Upper lobe of right lung (tissue), 1 donor: ENCODE results near the gene RXFP4. TPM values are rescaled to one million over a fixed set of nuclear protein-coding genes. Genes with fewer than 3 reads are reported as not detected.

Source experiments
- ATAC-seq: fragments of 200-7000 bp; cut with Tn5 transposase; one replicate; pipeline ENCODE4 v1.9.1; 2020; ENCODE audit warnings: mild to moderate bottlenecking, moderate library complexity
- DNase-seq: peaks from one replicate; pipeline ENCODE4 v3.0.0-alpha.2; 2020
- H3K27ac ChIP-seq: fragments of 200-600 bp; one replicate; pipeline ENCODE4 v1.8.0; 2022
- H3K27me3 ChIP-seq: fragments of 200-600 bp; one replicate; pipeline ENCODE4 v1.8.0; 2022; ENCODE audit warnings: mild to moderate bottlenecking
- H3K36me3 ChIP-seq: fragments of 200-600 bp; one replicate; pipeline ENCODE4 v1.8.0; 2022
- H3K4me1 ChIP-seq: fragments of 200-600 bp; one replicate; pipeline ENCODE4 v1.8.0; 2022
- H3K4me3 ChIP-seq: fragments of 200-600 bp; one replicate; pipeline ENCODE4 v1.8.0; 2022; ENCODE audit warnings: mild to moderate bottlenecking
- H3K9me3 ChIP-seq: fragments of 200-600 bp; one replicate; pipeline ENCODE4 v1.8.0; 2022
- intact Hi-C: fragments of 100-400 bp; cut with DNase I; formaldehyde crosslinking; loops from one replicate; pipeline ENCODE4 v1.11.0; 2022
- total RNA-seq: library from RNA; stranded (reverse); fragmentation: NEBNext Ultra II Directional; extraction: Animal tissue kit (Norgen Biotek cat#: 25700); gene quantifications from one replicate; pipeline ENCODE4 v1.2.1, GENCODE V29; 2021
- TF ChIP-seq, protein P1 (sequence below): fragments of 200-600 bp; IDR thresholded peaks from one replicate; pipeline ENCODE4 v1.8.0; 2022; ENCODE audit warnings: antibody characterized with exemption
- donor health status: DM: no; HTN: yes; CAD: no; lungs with severe emphysema.

The RXFP4 gene
- total RNA-seq, 1 donor from 2014 or later: not detected

DNA sequence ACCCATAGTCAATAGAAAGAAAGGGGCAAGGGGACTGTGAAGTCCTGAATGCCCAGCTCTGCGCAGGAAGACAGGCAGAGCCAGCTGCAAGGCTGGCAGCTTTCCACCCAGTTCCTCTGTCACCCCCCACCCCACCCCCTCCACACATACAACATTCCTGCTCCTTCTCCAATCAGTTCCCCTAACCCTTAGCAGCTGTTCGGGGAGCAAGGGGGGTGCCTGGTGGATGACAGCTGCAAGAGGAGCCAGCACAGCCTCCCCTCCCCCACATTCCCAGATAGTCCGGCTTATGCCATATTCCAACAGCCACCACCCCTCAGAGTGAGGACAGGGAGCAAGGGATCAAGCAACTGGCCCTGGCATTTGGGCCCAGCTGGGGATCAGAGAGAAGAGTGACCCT, 27.2 kb downstream of the RXFP4 start:
- intact Hi-C loops: no loop called here
- Histone ChIP-seq H3K36me3 (peaks cover 77% of the 10 kb centered on the region), H3K4me1 (peaks cover 69% of the 10 kb centered on the region), H3K27ac (peak overlapping the region; percentile 70), H3K4me3 (no peak overlapping the region), H3K27me3 (no peaks in the 10 kb centered on the region), H3K9me3 (no peaks in the 10 kb centered on the region)
- ATAC-seq: no peak
- TF ChIP-seq, protein P1, sequence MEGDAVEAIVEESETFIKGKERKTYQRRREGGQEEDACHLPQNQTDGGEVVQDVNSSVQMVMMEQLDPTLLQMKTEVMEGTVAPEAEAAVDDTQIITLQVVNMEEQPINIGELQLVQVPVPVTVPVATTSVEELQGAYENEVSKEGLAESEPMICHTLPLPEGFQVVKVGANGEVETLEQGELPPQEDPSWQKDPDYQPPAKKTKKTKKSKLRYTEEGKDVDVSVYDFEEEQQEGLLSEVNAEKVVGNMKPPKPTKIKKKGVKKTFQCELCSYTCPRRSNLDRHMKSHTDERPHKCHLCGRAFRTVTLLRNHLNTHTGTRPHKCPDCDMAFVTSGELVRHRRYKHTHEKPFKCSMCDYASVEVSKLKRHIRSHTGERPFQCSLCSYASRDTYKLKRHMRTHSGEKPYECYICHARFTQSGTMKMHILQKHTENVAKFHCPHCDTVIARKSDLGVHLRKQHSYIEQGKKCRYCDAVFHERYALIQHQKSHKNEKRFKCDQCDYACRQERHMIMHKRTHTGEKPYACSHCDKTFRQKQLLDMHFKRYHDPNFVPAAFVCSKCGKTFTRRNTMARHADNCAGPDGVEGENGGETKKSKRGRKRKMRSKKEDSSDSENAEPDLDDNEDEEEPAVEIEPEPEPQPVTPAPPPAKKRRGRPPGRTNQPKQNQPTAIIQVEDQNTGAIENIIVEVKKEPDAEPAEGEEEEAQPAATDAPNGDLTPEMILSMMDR: no peak
- DNase-seq: no peak

DNA sequence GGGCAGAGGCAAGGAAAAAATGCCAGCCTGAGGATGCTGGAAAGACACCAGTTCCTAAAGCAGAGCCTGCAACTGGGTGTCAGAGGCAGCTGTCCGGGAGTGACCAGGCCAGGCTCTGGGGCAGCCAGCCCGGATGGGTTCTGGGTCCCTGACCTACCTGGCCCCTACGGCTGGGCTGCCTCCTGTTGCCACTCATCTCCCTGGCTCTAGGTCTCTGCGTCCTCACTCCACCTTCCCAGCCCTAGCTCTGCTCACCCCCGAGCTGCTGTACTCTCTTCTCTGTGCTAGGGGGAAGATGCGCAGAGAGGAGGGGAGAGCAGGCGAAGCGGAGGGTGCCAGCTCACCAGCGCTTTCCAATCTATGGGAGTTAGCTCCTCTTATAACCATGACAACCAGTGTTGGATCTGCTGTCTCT, 27.9 kb downstream of the RXFP4 start:
- TF ChIP-seq, protein P1: no peak
- Histone ChIP-seq H3K4me1 (peaks cover 76% of the 10 kb centered on the region), H3K4me3 (no peak overlapping the region), H3K27ac (peak overlapping the region; percentile 70), H3K9me3 (no peaks in the 10 kb centered on the region), H3K27me3 (no peaks in the 10 kb centered on the region), H3K36me3 (peaks cover 77% of the 10 kb centered on the region)
- ATAC-seq (no peak), DNase-seq (no peak)
- intact Hi-C loops: no loop called here

DNA sequence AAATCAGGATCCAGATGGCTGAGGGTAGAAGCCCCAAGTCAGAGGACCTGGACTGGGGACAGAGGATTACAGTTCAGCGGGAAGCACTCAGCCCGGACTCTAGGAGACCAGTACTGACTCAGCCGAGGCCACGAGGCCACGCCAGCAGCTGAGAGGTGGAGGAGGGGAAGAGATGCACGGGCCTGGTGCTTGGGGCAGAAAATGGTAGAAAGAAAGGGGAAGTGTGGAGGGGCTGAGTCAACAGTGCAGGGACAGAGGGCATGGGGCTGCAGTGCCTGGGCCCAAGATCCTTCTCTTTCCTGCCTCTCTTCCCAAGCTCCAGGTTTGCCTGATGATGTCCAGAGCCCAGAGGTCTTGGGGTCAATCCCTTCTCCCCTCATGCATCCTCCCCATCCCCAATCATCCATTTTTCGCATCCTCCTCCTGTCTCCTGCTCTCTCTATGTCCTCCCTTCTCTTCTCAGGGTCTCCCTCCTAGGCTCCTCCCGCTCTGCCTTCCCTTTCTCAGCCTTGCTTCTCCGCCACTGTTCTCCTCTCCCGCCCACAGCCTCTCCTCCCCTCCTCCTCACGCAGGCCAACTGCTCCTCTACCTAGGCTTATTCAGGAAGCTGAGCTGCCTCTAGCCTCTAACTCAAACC, 29.2 kb downstream of the RXFP4 start:
- Histone ChIP-seq H3K27ac (peak overlapping the region; percentile 70), H3K4me3 (no peak overlapping the region), H3K36me3 (peaks cover 64% of the 10 kb centered on the region), H3K4me1 (peaks cover 89% of the 10 kb centered on the region), H3K9me3 (no peaks in the 10 kb centered on the region), H3K27me3 (no peaks in the 10 kb centered on the region)
- intact Hi-C loops: no loop called here
- ATAC-seq: peak; percentile 89
- TF ChIP-seq, protein P1: no peak
- DNase-seq: peak; percentile 89

DNA sequence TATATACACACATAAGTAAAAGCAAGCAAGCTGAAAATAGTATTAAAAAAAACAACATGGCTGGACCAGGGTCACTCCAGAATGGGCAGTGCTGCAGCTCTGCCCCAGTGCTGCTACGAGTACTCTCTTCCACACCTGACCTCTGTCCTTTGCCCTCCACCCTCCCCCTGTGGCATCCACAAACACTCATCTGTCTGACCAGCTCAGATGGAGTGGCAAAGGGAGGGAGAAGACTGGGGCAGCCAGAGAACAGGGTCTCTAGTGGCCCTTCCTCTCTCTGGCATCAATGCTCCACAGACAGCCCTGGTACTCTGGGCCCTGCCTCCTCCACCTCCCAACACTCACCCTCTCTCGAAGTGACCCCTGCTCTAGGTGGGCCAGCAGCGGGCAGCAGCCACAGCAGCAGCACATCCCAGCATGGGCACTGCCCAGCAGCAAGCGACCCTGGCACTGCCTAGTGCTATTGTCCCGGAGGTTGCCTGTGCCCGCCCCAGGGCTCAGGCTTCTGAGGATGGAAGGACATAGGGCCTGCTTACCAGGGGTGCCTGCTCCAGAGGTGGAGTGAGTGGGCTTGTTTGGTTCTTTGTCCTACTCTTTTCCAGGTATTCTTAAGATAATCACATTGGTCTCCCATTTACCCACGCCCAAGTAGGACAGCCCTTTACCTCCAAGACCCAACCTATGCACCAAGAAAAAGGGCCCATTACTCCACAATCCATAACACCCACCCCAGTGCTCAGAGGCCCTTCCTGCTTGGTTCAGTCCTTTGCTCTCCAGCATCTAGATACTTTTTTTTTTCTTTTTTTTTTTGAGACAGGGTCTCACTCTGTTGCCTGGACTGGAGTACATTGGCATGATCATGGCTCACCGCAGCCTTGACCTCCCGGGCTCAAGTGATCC, 30.7 kb downstream of the RXFP4 start:
- TF ChIP-seq, protein P1: no peak
- Histone ChIP-seq H3K27me3 (no peaks in the 10 kb centered on the region), H3K9me3 (no peaks in the 10 kb centered on the region), H3K27ac (peak overlapping the region; percentile 55), H3K4me1 (peaks cover 93% of the 10 kb centered on the region), H3K36me3 (peaks cover 49% of the 10 kb centered on the region), H3K4me3 (no peak overlapping the region)
- ATAC-seq (no peak), DNase-seq (no peak)
- intact Hi-C loops: no loop called here

DNA sequence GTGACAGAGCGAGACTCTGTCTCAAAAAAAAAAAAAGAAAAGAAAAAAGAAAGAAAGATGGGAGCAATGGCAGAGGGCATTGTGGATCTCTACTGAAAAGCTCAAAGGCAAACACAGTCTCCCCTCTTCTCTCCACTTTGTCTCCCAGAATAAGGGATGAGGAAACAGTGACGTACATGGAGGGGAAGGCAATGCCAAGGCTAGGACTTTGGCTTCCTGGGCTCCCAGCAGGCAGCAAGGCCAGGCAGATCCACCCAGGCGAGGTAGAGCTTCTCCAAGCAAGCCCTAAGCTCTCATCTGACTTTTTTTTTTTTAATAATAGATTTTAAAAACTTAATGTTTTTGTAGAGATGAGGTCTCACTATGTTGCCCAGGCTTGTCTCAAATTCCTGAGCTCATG, 32.3 kb downstream of the RXFP4 start:
- TF ChIP-seq, protein P1: no peak
- Histone ChIP-seq H3K36me3 (peaks cover 34% of the 10 kb centered on the region), H3K4me1 (peaks cover 80% of the 10 kb centered on the region), H3K4me3 (no peak overlapping the region), H3K27me3 (no peaks in the 10 kb centered on the region), H3K27ac (peak overlapping the region; percentile 93), H3K9me3 (no peaks in the 10 kb centered on the region)
- DNase-seq: no peak
- intact Hi-C loops: no loop called here
- ATAC-seq: no peak
